Activated CD4-positive, alpha-beta T cell treated with anti-CD3 and anti-CD28 coated beads, Interleukin-10, Interleukin-2, amounts not matched to agents 100 ng/mL and 50 ng/mL, durations not matched to agents 16 hours and 8 hours (primary cell): ENCODE results near the gene SLC10A1.
"Not testable (repeated sequence)": the region's sequence is repeated elsewhere in the genome, so short reads cannot be mapped to it uniquely, and the experiment has no call there.

Experiments used
- DNase-seq: peaks from one replicate; pipeline ENCODE4 v3.0.0-alpha.2; 2020

Gene SLC10A1

DNA sequence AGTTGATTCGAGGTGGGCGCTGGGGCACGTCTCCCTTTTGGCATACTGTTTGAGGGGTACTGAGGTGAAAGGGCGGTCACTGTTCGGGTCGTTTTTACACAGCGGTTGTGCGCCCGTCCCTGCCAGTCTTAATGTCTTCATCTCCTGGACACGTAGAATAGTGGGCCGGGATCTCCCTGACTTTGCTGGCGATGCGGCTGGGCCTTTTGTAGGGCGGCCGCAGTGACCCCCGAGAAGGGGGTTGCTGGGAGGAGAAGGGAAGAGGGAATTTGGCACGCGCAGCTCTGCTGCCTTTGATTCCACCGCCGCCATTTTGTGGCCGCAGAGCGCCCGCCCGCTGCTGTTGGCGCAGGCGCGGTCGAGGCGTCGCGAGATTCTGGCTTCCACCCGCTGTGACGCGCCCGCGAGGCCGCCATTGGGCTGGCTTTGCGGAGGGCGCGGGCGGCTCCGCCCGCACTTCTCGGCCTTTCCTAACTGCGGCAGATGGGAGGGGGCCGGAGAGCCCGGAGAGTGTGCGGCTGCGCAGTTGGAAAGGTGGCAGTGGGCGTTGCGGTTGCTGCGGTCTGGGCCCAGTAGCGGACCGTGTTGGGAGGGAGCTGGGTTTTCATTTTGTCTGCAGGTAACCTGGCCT is 29.6 kb downstream of the SLC10A1 start:
- peak; percentile 95 for DNase-seq

- DNase-seq, result peak; percentile 97
Observed at GRCh38 chr14:69766984-69767368, 30.1 kb downstream of the SLC10A1 start, which contains the start of gene SRSF5. Gene SRSF5, plus strand, starts transcription at chr14:69767142. Its CDS starts 1,015 bp downstream, at chr14:69768157.

- DNase-seq, result no peak
Observed at GRCh38 chr14:69763761-69764510, 33.1 kb downstream of the SLC10A1 start.

- no peak for DNase-seq
Observed at GRCh38 chr14:69760810-69761209, 36.2 kb downstream of the SLC10A1 start.

- no peak for DNase-seq
Observed at GRCh38 chr14:69756298-69756697, 40.7 kb downstream of the SLC10A1 start.

GRCh38 chr14:69755784-69756183 is 41.3 kb downstream of the SLC10A1 start:
- DNase-seq, result no peak

DNA sequence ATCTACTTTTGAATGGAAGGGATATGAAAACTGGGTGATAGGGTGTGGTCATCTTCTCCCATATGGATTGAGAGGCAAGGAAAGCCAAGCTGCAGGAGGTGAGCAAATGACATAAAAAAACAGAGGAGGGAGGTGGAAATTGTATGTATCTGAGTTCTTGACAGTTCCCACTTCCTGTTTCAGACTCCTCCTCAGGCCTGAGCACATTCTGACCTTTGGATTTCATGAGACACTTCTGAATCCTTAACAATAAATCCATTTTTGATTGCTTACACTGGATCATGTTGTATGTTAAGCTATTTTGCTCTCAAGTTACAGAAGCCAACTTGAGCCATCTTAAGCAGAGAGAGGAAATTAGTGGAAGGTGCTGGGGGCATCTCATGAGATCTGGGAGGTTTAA is 41.7 kb downstream of the SLC10A1 start:
- no peak for DNase-seq

DNA sequence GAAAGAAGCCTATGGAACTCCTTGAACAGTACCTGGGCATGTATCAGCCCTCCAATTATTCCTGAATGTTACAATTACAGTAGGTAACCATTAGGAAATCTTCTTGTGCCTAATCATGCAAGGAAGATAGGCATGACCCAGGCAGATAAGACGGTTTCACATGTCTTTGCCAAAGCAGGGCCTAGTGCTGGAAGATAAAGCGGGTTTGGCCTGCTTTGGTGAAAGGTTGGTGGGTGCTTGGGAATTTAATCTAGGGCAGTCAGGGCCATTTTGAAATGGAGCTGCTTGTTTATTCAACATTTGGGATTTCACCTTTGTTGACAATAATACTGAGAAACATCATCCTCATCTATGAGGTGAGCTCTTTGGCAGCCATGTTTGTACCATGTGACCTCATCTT is 42.6 kb downstream of the SLC10A1 start:
- no peak for DNase-seq

- DNase-seq, result no peak
Observed at GRCh38 chr14:69753860-69754259, 43.2 kb downstream of the SLC10A1 start.

- no peak for DNase-seq
Observed at GRCh38 chr14:69752773-69753172, 44.3 kb downstream of the SLC10A1 start.

DNA sequence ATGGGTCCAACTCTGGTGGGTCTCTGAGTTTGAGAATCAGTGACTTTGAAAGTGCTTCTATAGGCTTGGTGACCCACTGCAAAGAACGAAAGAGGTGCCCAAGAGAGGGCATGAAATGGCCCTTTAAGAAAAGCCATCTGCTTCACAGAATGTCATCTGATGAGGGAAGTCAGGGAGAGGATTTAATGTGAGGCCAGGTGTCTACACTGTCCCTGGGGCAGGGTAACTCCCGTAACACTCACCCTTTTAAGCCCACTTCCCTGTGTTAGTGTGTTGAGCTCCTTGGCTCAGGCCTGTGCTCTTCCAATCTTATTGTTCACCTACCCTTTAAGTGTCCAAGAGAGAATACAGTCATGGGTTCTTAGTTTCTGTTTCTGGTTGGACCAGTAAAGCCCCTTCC is 46.5 kb downstream of the SLC10A1 start:
- no peak for DNase-seq

DNA sequence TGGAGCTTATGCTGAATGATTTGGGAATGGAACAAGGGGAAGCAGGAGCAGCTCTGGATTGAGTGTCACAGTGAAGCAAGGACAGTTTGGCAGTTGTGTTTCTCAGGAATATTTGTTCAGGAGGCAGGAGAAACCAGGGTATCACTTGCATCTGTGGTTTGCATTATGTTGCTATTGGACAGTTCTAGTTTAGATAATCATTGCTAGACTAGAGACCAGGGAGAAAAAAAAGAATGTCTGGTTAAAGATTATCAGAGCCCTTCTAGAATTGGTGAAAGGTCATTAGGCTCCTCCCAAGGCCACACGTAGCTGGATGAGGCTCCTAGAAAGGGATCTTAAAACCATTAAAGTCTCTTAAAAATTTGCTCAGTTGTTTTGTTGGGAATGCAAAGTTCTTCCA is 47.1 kb downstream of the SLC10A1 start:
- DNase-seq, result no peak

GRCh38 chr14:69741055-69741454 is 56.0 kb downstream of the SLC10A1 start:
- DNase-seq, result no peak

GRCh38 chr14:69736405-69736804 is 60.6 kb downstream of the SLC10A1 start:
- DNase-seq, result not testable (repeated sequence)

GRCh38 chr14:69731919-69732598 is 65.0 kb downstream of the SLC10A1 start:
- not testable (repeated sequence) for DNase-seq

DNA sequence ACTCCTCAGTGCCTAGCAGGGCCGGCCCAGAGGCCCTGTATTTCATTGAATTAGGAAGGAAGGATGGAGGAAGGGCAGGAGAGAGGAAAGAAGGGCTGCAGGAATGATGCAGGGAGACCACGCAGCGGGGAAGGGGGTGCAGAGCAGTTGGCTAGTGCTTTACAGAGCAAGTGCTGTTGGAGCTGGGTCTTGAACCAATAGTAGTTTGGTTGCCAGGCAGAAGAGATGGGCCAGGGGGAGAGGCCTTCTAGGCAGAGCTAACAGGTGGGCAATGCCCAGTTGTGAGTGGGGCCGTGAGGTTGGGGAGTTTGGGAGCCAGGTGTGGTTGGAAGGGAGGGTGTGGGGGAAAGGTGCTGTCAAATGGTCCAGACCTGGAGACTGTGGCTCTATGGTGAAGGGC is 69.2 kb downstream of the SLC10A1 start:
- no peak for DNase-seq

GRCh38 chr14:69726761-69727511 is 70.1 kb downstream of the SLC10A1 start:
- DNase-seq, result peak; percentile 89
